BJ (cell line): ENCODE data around the gene RBP4. TPM values are rescaled to one million over a fixed set of nuclear protein-coding genes. Genes with fewer than 3 reads are reported as not detected.

ENCODE experiments used
- CTCF ChIA-PET: fragments of 350-600 bp; formaldehyde crosslinking; extraction: SDS; loops from one replicate; lab custom pipeline; 2021; ENCODE audit warnings: antibody characterized with exemption, inconsistent platforms; lab: Yijun Ruan, JAX
- POLR2A ChIA-PET: fragments of 300-600 bp; sonication (Branson Sonifier 250); formaldehyde crosslinking; extraction: SDS; loops from one replicate; lab custom pipeline; 2021; ENCODE audit warnings: antibody characterized with exemption; lab: Charles Lee
- DNase-seq: peaks from one replicate; pipeline ENCODE4 v3.0.0-alpha.2; 2011; ENCODE audit warnings: low read depth
- H3K27me3 ChIP-seq: 2 replicates; pipeline ENCODE4 v1.6.0; 2011; ENCODE audit warnings: low read length; ENCODE audit not compliant: control insufficient read depth, insufficient read depth
- H3K36me3 ChIP-seq: 2 replicates; pipeline ENCODE4 v1.5.1; 2011; ENCODE audit warnings: low read length; ENCODE audit not compliant: control insufficient read depth, insufficient read depth
- H3K4me3 ChIP-seq: 2 replicates; pipeline ENCODE4 v1.5.1; 2011; ENCODE audit warnings: low read depth, mild to moderate bottlenecking, control low read depth, low read length
- polyA plus RNA-seq: library from polyadenylated mRNA; depleted of rRNA; stranded (reverse); fragments of >200 nt; gene quantifications from 2 replicates; pipeline ENCODE4 v1.2.3, GENCODE V29; 2011
- TF ChIP-seq, protein P1 (sequence below): IDR thresholded peaks from 2 replicates; pipeline ENCODE4 v1.5.1; 2011; ENCODE audit warnings: low read depth, mild to moderate bottlenecking, control low read depth, inconsistent platforms, low read length, moderate library complexity; ENCODE audit not compliant: insufficient read depth

RBP4 gene
- polyA plus RNA-seq, 1 experiment = 0.26 TPM

DNA sequence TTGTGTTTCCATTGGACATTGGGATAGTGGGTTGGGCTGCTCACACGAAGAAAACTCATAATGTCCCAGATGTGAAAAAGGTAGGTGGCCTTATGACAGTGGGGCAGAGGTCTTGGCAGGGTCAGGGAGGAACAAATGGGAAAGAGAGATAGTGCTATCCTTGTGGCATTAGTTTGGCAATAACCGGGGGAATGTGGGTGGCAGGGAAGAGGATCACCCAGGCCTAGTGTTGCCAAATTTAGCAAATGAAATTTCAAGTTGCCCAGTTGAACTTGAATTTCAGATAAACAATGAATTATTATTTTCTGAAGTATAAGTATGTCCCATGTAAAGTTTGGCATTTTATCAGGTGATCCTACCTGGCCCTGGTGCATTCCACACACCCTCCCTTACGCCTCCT is 12.1 kb upstream of the RBP4 start:
- CTCF ChIA-PET = no interaction called here
- peaks cover 6% of the 10 kb centered on the region for H3K27me3 ChIP-seq
- no peak for DNase-seq
- H3K36me3 ChIP-seq = no peaks in the 10 kb centered on the region
- TF ChIP-seq, protein P1, sequence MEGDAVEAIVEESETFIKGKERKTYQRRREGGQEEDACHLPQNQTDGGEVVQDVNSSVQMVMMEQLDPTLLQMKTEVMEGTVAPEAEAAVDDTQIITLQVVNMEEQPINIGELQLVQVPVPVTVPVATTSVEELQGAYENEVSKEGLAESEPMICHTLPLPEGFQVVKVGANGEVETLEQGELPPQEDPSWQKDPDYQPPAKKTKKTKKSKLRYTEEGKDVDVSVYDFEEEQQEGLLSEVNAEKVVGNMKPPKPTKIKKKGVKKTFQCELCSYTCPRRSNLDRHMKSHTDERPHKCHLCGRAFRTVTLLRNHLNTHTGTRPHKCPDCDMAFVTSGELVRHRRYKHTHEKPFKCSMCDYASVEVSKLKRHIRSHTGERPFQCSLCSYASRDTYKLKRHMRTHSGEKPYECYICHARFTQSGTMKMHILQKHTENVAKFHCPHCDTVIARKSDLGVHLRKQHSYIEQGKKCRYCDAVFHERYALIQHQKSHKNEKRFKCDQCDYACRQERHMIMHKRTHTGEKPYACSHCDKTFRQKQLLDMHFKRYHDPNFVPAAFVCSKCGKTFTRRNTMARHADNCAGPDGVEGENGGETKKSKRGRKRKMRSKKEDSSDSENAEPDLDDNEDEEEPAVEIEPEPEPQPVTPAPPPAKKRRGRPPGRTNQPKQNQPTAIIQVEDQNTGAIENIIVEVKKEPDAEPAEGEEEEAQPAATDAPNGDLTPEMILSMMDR = no peak
- no peak overlapping the region for H3K4me3 ChIP-seq
- POLR2A ChIA-PET = no interaction called here

DNA sequence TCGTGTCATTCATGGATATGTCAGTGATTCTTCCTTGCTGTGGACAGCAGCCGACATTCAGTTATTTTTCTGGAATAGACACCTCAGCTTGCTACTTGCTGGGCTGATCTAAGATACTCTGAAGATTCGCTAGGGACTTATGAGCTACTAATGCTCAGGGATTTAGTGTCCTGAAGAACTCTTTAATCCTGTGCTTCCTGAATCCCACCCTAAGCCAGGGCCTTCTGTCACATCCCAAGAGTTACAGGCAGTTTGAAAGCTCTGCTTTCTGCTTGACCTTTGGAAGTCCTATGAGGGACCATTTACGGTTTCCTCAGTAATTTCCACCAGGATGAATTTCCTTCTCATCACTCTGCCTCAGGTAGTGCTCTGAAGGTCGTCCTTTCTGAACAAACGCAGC is 11.3 kb upstream of the RBP4 start, which contains the start of gene PDE6C:
PDE6C (plus strand) TSS at position 227 of the 400 bp plus-strand sequence. CDS start 189 bp downstream, outside the sequence.
- TF ChIP-seq, protein P1 = no peak
- POLR2A ChIA-PET = interaction anchor here (0.6 kb wide), 1 partner anchor 42 kb away, joined by 3 read pairs; no protein-coding TSS in a partner anchor
- Histone ChIP-seq H3K4me3 (no peak within 1 kb of the TSS), H3K36me3 (no peaks in the 10 kb centered on the region), H3K27me3 (peaks cover 6% of the 10 kb centered on the region)
- CTCF ChIA-PET = no interaction called here
- DNase-seq = no peak

GRCh38 chr10:93608421-93608820 is 7.4 kb upstream of the RBP4 start:
- TF ChIP-seq, protein P1 = no peak
- H3K4me3 ChIP-seq = no peak overlapping the region
- CTCF ChIA-PET = no interaction called here

DNA sequence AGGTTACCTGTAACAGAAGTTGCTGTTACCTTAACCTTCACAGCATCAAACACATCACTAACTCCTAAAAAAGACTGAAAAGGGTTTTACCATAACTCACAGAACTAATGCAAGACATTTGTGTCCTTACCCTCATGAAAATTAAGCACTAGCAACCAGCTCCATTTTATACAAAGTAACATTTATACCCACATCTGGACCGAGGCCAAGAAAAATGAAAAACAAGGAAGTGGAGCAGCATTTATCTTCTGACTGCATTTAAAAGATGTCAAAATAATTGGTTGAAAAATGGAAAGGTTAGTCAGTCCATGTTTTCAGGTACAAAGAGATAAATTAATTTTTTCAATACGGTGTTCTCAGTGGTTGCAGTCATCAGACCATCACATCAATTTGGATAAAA is 3.1 kb upstream of the RBP4 start:
- TF ChIP-seq, protein P1 = no peak
- H3K27me3 ChIP-seq = peaks cover 13% of the 10 kb centered on the region
- no peaks in the 10 kb centered on the region for H3K36me3 ChIP-seq
- ChIA-PET POLR2A (no interaction called here), CTCF (no interaction called here)
- no peak for DNase-seq
- no peak overlapping the region for H3K4me3 ChIP-seq

More at GRCh38 chr10:93608421-93608820, 7.4 kb upstream of the RBP4 start:
- H3K27me3 ChIP-seq = peaks cover 3% of the 10 kb centered on the region; the same call in 1 of the 2 replicates
- POLR2A ChIA-PET = no interaction called here
- DNase-seq = no peak
- no peaks in the 10 kb centered on the region for H3K36me3 ChIP-seq

DNA sequence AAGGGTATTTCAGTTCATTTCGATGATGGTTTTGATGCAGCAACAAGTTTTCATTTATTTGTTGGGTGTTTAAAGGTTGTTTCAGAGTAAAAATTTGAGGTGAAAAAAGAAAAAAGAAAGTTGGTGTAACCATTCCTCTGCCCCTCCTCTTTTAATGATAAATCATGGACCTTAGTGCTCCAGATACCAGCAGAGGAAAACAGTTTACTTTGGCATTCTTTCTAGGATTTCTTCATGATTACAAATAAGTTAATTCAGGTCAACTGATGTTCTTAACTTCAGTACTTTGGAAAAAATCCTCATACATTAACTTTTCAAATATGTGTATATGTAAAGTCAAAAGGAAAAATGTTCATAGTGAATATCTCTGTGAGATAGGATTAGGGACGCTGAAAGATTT is 2.0 kb upstream of the RBP4 start:
- no peak for DNase-seq
- no peaks in the 10 kb centered on the region for H3K36me3 ChIP-seq
- TF ChIP-seq, protein P1 = no peak
- H3K4me3 ChIP-seq = no peak overlapping the region
- CTCF ChIA-PET = no interaction called here
- POLR2A ChIA-PET = no interaction called here
- peaks cover 13% of the 10 kb centered on the region for H3K27me3 ChIP-seq
